ENCODE results near the gene CFAP73.
"Not testable (repeated sequence)": the region's sequence is repeated elsewhere in the genome, so short reads cannot be mapped to it uniquely, and the experiment has no call there.

CFAP73 gene

GRCh38 chr12:113191227-113191626, 41.7 kb downstream of the CFAP73 start:
- no peak for DNase-seq (ENCODE audit: low spot score)

GRCh38 chr12:113194971-113195391, 45.5 kb downstream of the CFAP73 start:
- no peak for DNase-seq (ENCODE audit: low spot score)

GRCh38 chr12:113195598-113195997, 46.1 kb downstream of the CFAP73 start:
- DNase-seq (ENCODE audit: low spot score): no peak

- no peak for DNase-seq (ENCODE audit: low spot score)
These were observed 47.1 kb downstream of the CFAP73 start for GRCh38 chr12:113196582-113196981.

- DNase-seq (ENCODE audit: low spot score): peak; percentile 69
These were observed 47.5 kb downstream of the CFAP73 start for GRCh38 chr12:113196990-113197389.

- DNase-seq (ENCODE audit: low spot score): no peak
These were observed 48.1 kb downstream of the CFAP73 start for GRCh38 chr12:113197518-113198077.

- no peak for DNase-seq (ENCODE audit: low spot score)
These were observed 48.8 kb downstream of the CFAP73 start for GRCh38 chr12:113198296-113198695.

- no peak for DNase-seq (ENCODE audit: low spot score)
These were observed 50.7 kb downstream of the CFAP73 start for GRCh38 chr12:113200021-113200797.

- DNase-seq (ENCODE audit: low spot score): no peak
These were observed 52.0 kb downstream of the CFAP73 start for GRCh38 chr12:113201187-113202177.

GRCh38 chr12:113202300-113203075, 53.0 kb downstream of the CFAP73 start:
- no peak for DNase-seq (ENCODE audit: low spot score)

- no peak for DNase-seq (ENCODE audit: low spot score)
These were observed 54.6 kb downstream of the CFAP73 start for GRCh38 chr12:113203852-113204760.

GRCh38 chr12:113204804-113205203, 55.3 kb downstream of the CFAP73 start:
- DNase-seq (ENCODE audit: low spot score): no peak

GRCh38 chr12:113206802-113207201, 57.3 kb downstream of the CFAP73 start:
- not testable (repeated sequence) for DNase-seq (ENCODE audit: low spot score)

GRCh38 chr12:113207613-113208040, 58.1 kb downstream of the CFAP73 start:
- DNase-seq (ENCODE audit: low spot score): no peak

- peak; percentile 45 for DNase-seq (ENCODE audit: low spot score)
These were observed 58.8 kb downstream of the CFAP73 start for GRCh38 chr12:113208041-113208934.

Measured in CD4-positive, alpha-beta T cell treated with Interleukin-15 for 4 hours (primary cell).